Esophagus muscularis mucosa (tissue), 2 donors: Measurements from ENCODE around the gene RAPGEF1.

Source experiments
- POLR2A ChIP-seq: fragments of 450-650 bp; IDR thresholded peaks from one replicate; pipeline ENCODE4 v1.6.1; 2017; ENCODE audit warnings: antibody characterized with exemption, moderate library complexity, mild to moderate bottlenecking, low read depth
- POLR2AphosphoS5 ChIP-seq, 2 donors: sonication (generic); formaldehyde crosslinking; IDR thresholded peaks; one replicate each; pipeline ENCODE4 v1.6.1; 2017; ENCODE audit warnings: antibody characterized with exemption in 2 of 2

- no peak for TF ChIP-seq POLR2A
- TF ChIP-seq POLR2AphosphoS5 (IDR thresholded peaks at IDR 0.05): no peak
Measured at GRCh38 chr9:131784748-131785501, 45.0 kb upstream of the RAPGEF1 start.
